Left hindlimb (tissue), 1 donor: ENCODE results near the gene GAR1.
"Not testable (repeated sequence)": the region's sequence is repeated elsewhere in the genome, so short reads cannot be mapped to it uniquely, and the experiment has no call there.

Source experiments
- DNase-seq: peaks from one replicate; pipeline ENCODE4 v3.0.0-alpha.2; 2018

GAR1 gene

GRCh38 chr4:109815151-109816081 is at the start of gene GAR1:
Gene GAR1 (plus strand): TSS chr4:109815762. CDS start chr4:109816165, 403 bp downstream.
- peak; percentile 92 for DNase-seq

- DNase-seq, result not testable (repeated sequence)
Observed at GRCh38 chr4:109782092-109782491, 33.5 kb upstream of the GAR1 start.

GRCh38 chr4:109786846-109787245 is 28.7 kb upstream of the GAR1 start:
- no peak for DNase-seq

- no peak for DNase-seq
Observed at GRCh38 chr4:109787807-109788206, 27.8 kb upstream of the GAR1 start.

GRCh38 chr4:109795059-109795458 is 20.5 kb upstream of the GAR1 start:
- no peak for DNase-seq

GRCh38 chr4:109798866-109799265 is 16.7 kb upstream of the GAR1 start:
- DNase-seq, result no peak

GRCh38 chr4:109801099-109801789 is 14.3 kb upstream of the GAR1 start:
- DNase-seq, result no peak

GRCh38 chr4:109801895-109802319 is 13.7 kb upstream of the GAR1 start, which contains the start of gene CFI:
Gene CFI (minus strand): TSS chr4:109801999. CDS start chr4:109801971, 28 bp downstream.
- no peak for DNase-seq

- DNase-seq, result no peak
Observed at GRCh38 chr4:109803924-109804571, 11.5 kb upstream of the GAR1 start.

GRCh38 chr4:109809655-109810054 is 5.9 kb upstream of the GAR1 start:
- no peak for DNase-seq

GRCh38 chr4:109810552-109811387 is 4.8 kb upstream of the GAR1 start:
- no peak for DNase-seq

GRCh38 chr4:109811707-109812106 is 3.9 kb upstream of the GAR1 start:
- DNase-seq, result no peak

GRCh38 chr4:109816082-109816442 is 500 bp downstream of the GAR1 start:
- peak; percentile 31 for DNase-seq

- DNase-seq, result no peak
Observed at GRCh38 chr4:109816894-109817293, 1.3 kb downstream of the GAR1 start.

- no peak for DNase-seq
Observed at GRCh38 chr4:109818268-109818667, 2.7 kb downstream of the GAR1 start.

GRCh38 chr4:109820563-109820962 is 5.0 kb downstream of the GAR1 start:
- DNase-seq, result no peak

GRCh38 chr4:109821185-109821584 is 5.6 kb downstream of the GAR1 start:
- DNase-seq, result no peak

GRCh38 chr4:109826719-109827118 is 11.2 kb downstream of the GAR1 start:
- no peak for DNase-seq

- DNase-seq, result no peak
Observed at GRCh38 chr4:109827672-109828071, 12.1 kb downstream of the GAR1 start, which contains the start of gene RRH. Gene RRH (plus strand): TSS chr4:109827972. CDS start chr4:109828028, 56 bp downstream.

GRCh38 chr4:109833756-109834155 is 18.2 kb downstream of the GAR1 start:
- DNase-seq, result no peak

- no peak for DNase-seq
Observed at GRCh38 chr4:109836985-109837384, 21.4 kb downstream of the GAR1 start.

- DNase-seq, result no peak
Observed at GRCh38 chr4:109846395-109847098, 31.0 kb downstream of the GAR1 start.
